Measurements from ENCODE around the gene KRT77.

Gene KRT77

GRCh38 chr12:52692254-52692653 lies 11.1 kb downstream of the KRT77 start:
- DNase-seq (ENCODE audit: low read depth in 3 of 3), result no peak

GRCh38 chr12:52691841-52692150 lies 11.5 kb downstream of the KRT77 start:
- DNase-seq (ENCODE audit: low read depth in 3 of 3), result no peak

- DNase-seq (ENCODE audit: low read depth in 3 of 3), result peak; percentile 21 to 44 (median 23)
Measured at GRCh38 chr12:52691076-52691840, 12.1 kb downstream of the KRT77 start.

- DNase-seq (ENCODE audit: low read depth in 3 of 3), result no peak
Measured at GRCh38 chr12:52690351-52691075, 12.8 kb downstream of the KRT77 start.

GRCh38 chr12:52689936-52690335 lies 13.4 kb downstream of the KRT77 start:
- DNase-seq (ENCODE audit: low read depth in 3 of 3), result no peak

GRCh38 chr12:52689239-52689638 lies 14.1 kb downstream of the KRT77 start:
- DNase-seq (ENCODE audit: low read depth in 3 of 3), result no peak

- DNase-seq (ENCODE audit: low read depth in 3 of 3), result no peak
Measured at GRCh38 chr12:52688481-52688880, 14.8 kb downstream of the KRT77 start.

- DNase-seq (ENCODE audit: low read depth in 3 of 3), result no peak
Measured at GRCh38 chr12:52687497-52688385, 15.6 kb downstream of the KRT77 start.

GRCh38 chr12:52686756-52687487 lies 16.4 kb downstream of the KRT77 start:
- no peak for DNase-seq (ENCODE audit: low read depth in 3 of 3)

GRCh38 chr12:52686063-52686462 lies 17.3 kb downstream of the KRT77 start:
- DNase-seq (ENCODE audit: low read depth in 3 of 3), result no peak

GRCh38 chr12:52685406-52685890 lies 17.9 kb downstream of the KRT77 start:
- no peak for DNase-seq (ENCODE audit: low read depth in 3 of 3)

- no peak for DNase-seq (ENCODE audit: low read depth in 3 of 3)
Measured at GRCh38 chr12:52684431-52684830, 18.9 kb downstream of the KRT77 start.

GRCh38 chr12:52683575-52684300 lies 19.6 kb downstream of the KRT77 start:
- DNase-seq (ENCODE audit: low read depth in 3 of 3), result no peak

- no peak for DNase-seq (ENCODE audit: low read depth in 3 of 3)
Measured at GRCh38 chr12:52682938-52683574, 20.3 kb downstream of the KRT77 start.

GRCh38 chr12:52682381-52682660 lies 21.0 kb downstream of the KRT77 start:
- DNase-seq (ENCODE audit: low read depth in 3 of 3), result no peak

- DNase-seq (ENCODE audit: low read depth in 3 of 3), result peak in 1 of 3 experiments; percentile 22
Measured at GRCh38 chr12:52681526-52682380, 21.6 kb downstream of the KRT77 start.

- no peak for DNase-seq (ENCODE audit: low read depth in 3 of 3)
Measured at GRCh38 chr12:52680363-52680762, 23.0 kb downstream of the KRT77 start, which contains the start of gene KRT1. KRT1 (minus strand) TSS chr12:52680407; CDS start chr12:52680348, 59 bp downstream.

GRCh38 chr12:52679875-52680274 lies 23.4 kb downstream of the KRT77 start:
- DNase-seq (ENCODE audit: low read depth in 3 of 3), result no peak

- no peak for DNase-seq (ENCODE audit: low read depth in 3 of 3)
Measured at GRCh38 chr12:52677671-52678070, 25.7 kb downstream of the KRT77 start.

- no peak for DNase-seq (ENCODE audit: low read depth in 3 of 3)
Measured at GRCh38 chr12:52677126-52677525, 26.2 kb downstream of the KRT77 start.
